Erythroblast (primary cell): ENCODE data around the gene PTPRN2.

Experiments
- GATA1 ChIP-seq: IDR thresholded peaks from 2 replicates; pipeline ENCODE4 v1.6.1; 2011; ENCODE audit warnings: low read depth, mild to moderate bottlenecking, control low read depth, low read length, moderate library complexity
- POLR2A ChIP-seq: IDR thresholded peaks from 2 replicates; pipeline ENCODE4 v1.6.1; 2011; ENCODE audit warnings: mild to moderate bottlenecking, low read length

DNA sequence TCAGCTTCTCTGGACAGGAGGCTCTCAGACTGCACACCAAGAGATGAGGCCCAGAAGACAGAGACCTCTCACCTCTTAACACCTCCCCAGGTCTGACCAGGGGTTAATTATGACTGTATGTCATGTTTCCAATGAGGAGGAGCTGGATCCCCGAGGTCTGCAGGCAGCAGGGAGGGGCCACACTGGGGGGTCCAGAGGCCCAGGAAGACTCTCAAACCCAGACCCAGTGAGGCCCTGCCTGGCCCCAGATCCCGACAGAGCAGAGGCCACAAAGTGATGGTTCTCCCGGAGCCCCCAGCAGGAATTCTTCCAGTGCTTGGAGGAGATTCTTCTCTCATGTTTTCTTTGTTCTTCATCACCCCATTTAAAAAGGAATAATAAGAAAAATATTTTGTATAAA is 28.8 kb downstream of the PTPRN2 start:
- TF ChIP-seq POLR2A (no peak), GATA1 (no peak)
